ENCODE measurements around the gene ZNF18.
"Not testable (repeated sequence)": the region's sequence is repeated elsewhere in the genome, so short reads cannot be mapped to it uniquely, and the experiment has no call there.

Gene ZNF18

GRCh38 chr17:11943759-11944347, 53.4 kb downstream of the ZNF18 start:
- ATAC-seq = no peak
- TF ChIP-seq ISL1 (CRISPR knock-in tag; IDR thresholded peaks at IDR 0.05) (no peak), ARNTL (CRISPR knock-in tag; IDR thresholded peaks at IDR 0.05; ENCODE audit: borderline replicate concordance, low read depth) (no peak), OSR1 (CRISPR knock-in tag; IDR thresholded peaks at IDR 0.05) (no peak), PATZ1 (CRISPR knock-in tag; IDR thresholded peaks at IDR 0.05; ENCODE audit: borderline replicate concordance) (no peak), CSDC2 (CRISPR knock-in tag; IDR thresholded peaks at IDR 0.05) (no peak), ZFP3 (CRISPR knock-in tag; IDR thresholded peaks at IDR 0.05) (no peak), CSRNP3 (CRISPR knock-in tag; IDR thresholded peaks at IDR 0.05) (no peak), PPARA (CRISPR knock-in tag; IDR thresholded peaks at IDR 0.05; ENCODE audit: borderline replicate concordance) (no peak), ZNF8 (CRISPR knock-in tag; IDR thresholded peaks at IDR 0.05) (no peak), POU6F1 (CRISPR knock-in tag; IDR thresholded peaks at IDR 0.05; ENCODE audit: borderline replicate concordance, low read depth) (no peak)

GRCh38 chr17:11943086-11943485, 54.2 kb downstream of the ZNF18 start:
- ATAC-seq = not testable (repeated sequence)

- ATAC-seq = no peak
- TF ChIP-seq TCF4 (CRISPR knock-in tag; IDR thresholded peaks at IDR 0.05; ENCODE audit: borderline replicate concordance) = no peak
- TF ChIP-seq ESRRG (CRISPR knock-in tag; IDR thresholded peaks at IDR 0.05) = no peak
- no peak for TF ChIP-seq ZC3H10 (CRISPR knock-in tag; IDR thresholded peaks at IDR 0.05)
- TF ChIP-seq ZFP30 (CRISPR knock-in tag; IDR thresholded peaks at IDR 0.05) = no peak
- no peak for TF ChIP-seq ZFP3 (CRISPR knock-in tag; IDR thresholded peaks at IDR 0.05)
- TF ChIP-seq CREB5 (CRISPR knock-in tag; IDR thresholded peaks at IDR 0.05; ENCODE audit: low read depth) = no peak
- no peak for TF ChIP-seq PPARA (CRISPR knock-in tag; IDR thresholded peaks at IDR 0.05; ENCODE audit: borderline replicate concordance)
- TF ChIP-seq POU6F1 (CRISPR knock-in tag; IDR thresholded peaks at IDR 0.05; ENCODE audit: borderline replicate concordance, low read depth) = no peak
- TF ChIP-seq CSDC2 (CRISPR knock-in tag; IDR thresholded peaks at IDR 0.05) = no peak
Measured at GRCh38 chr17:11940904-11941303, 56.4 kb downstream of the ZNF18 start.

- no peak for ATAC-seq
- TF ChIP-seq RARB (CRISPR knock-in tag; IDR thresholded peaks at IDR 0.05) (no peak), PPARA (CRISPR knock-in tag; IDR thresholded peaks at IDR 0.05; ENCODE audit: borderline replicate concordance) (no peak), CSRNP3 (CRISPR knock-in tag; IDR thresholded peaks at IDR 0.05) (no peak), BACH2 (CRISPR knock-in tag; IDR thresholded peaks at IDR 0.05; ENCODE audit: borderline replicate concordance) (no peak), TOX (CRISPR knock-in tag; IDR thresholded peaks at IDR 0.05; ENCODE audit: borderline replicate concordance) (no peak), CSDC2 (CRISPR knock-in tag; IDR thresholded peaks at IDR 0.05) (no peak), ZFP3 (CRISPR knock-in tag; IDR thresholded peaks at IDR 0.05) (no peak), GLIS3 (CRISPR knock-in tag; IDR thresholded peaks at IDR 0.05) (no peak)
Measured at GRCh38 chr17:11935734-11936406, 61.4 kb downstream of the ZNF18 start.
